ENCODE data around the gene PON3.

DNA sequence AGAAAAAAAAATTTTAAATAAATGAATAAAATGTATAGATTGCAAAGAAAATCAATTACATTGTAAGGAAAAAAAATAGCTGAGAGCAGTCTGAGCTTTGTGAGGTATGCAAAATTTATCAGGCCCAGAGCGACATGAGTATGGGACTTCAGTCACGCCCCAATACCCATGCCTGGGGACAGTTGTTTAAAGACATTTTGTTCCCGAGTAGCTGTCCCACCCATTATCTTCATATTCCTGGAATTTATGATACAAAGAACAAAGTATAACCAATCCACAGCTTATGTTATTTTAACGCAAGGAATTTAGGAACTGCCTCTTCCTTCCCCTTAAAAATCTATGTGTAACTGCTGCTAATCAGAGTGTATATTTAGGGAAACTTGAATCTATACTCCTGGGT is 40.2 kb upstream of the PON3 start:
- TF ChIP-seq CTCF (IDR thresholded peaks at IDR 0.05 in 4 of 5, conservative IDR thresholded peaks at IDR 0.05 in 1 of 5) (no peak), POLR2A (IDR thresholded peaks at IDR 0.05) (no peak)
